K562 (cell line): ENCODE data around the gene GLP1R. TPM values are rescaled to one million over a fixed set of nuclear protein-coding genes. Genes with fewer than 3 reads are reported as not detected.
A peak's percentile ranks its signal among the peaks of the same experiment; 100 is the strongest.

ENCODE experiments used
- BCL6 ChIP-seq: fragments of 250-450 bp; sonication (Bioruptor Pico); IDR thresholded peaks from 2 replicates; pipeline ENCODE4 v1.4.0; 2020
- BMI1 ChIP-seq: fragments of 150-350 bp; IDR thresholded peaks from 2 replicates; pipeline ENCODE4 v1.6.1; 2014; ENCODE audit warnings: low read length
- CBFA2T3 ChIP-seq: fragments of 450-650 bp; IDR thresholded peaks from 2 replicates; pipeline ENCODE4 v1.6.1; 2017
- EHMT2 ChIP-seq: fragments of 450-650 bp; IDR thresholded peaks from 2 replicates; pipeline ENCODE4 v1.6.1; 2018; ENCODE audit warnings: antibody characterized with exemption
- MAFG ChIP-seq: fragments of 450-650 bp; conservative IDR thresholded peaks from 2 replicates; pipeline ENCODE4 v1.6.1; 2016; ENCODE audit warnings: missing genetic modification characterization, missing compliant biosample characterization
- NFIC ChIP-seq: fragments of 450-650 bp; IDR thresholded peaks from 2 replicates; pipeline ENCODE4 v1.6.1; 2017; ENCODE audit warnings: mild to moderate bottlenecking, inconsistent platforms
- NRF1 ChIP-seq, 2 experiments: fragments of 450-650 bp; IDR thresholded peaks in 1 of 2; conservative IDR thresholded peaks in 1 of 2; 2 replicates each; pipeline ENCODE4 v1.6.1; 2014; ENCODE audit warnings: mild to moderate bottlenecking in 2 of 2
- RBBP5 ChIP-seq: fragments of 200-600 bp; sonication (generic); IDR thresholded peaks from 2 replicates; pipeline ENCODE4 v1.6.1; 2012; ENCODE audit warnings: borderline replicate concordance, mild to moderate bottlenecking, low read length, control low read depth, inconsistent platforms; ENCODE audit not compliant: insufficient read depth, poor library complexity, severe bottlenecking
- TCF7L2 ChIP-seq: fragments of 150-350 bp; IDR thresholded peaks from 2 replicates; pipeline ENCODE4 v1.6.1; 2016; ENCODE audit warnings: low read depth, mild to moderate bottlenecking, low read length, moderate library complexity
- polyA plus RNA-seq, 8 experiments: library from polyadenylated mRNA; depleted of rRNA in 4 of 8; stranded (reverse) in 5 of 8; unstranded in 3 of 8; fragments of >200 nt; fragmentation: Nextera tagmentation in 2 of 8; fragmentation: Illumina TruSeq in 1 of 8; extraction: Ambion mirVana in 2 of 8; extraction: Trizol in 1 of 8; gene quantifications; 2 replicates each; pipeline versions ENCODE4 v1.2.1 to v1.2.3, GENCODE V29; 2011 to 2014; ENCODE audit warnings: inconsistent platforms in 1 of 8, missing spikeins in 1 of 8
- total RNA-seq, 7 experiments: library from RNA; depleted of rRNA in 6 of 7; stranded (reverse); fragments of >200 nt in 6 of 7; fragmentation: Illumina TruSeq in 2 of 7; extraction: Trizol in 2 of 7; gene quantifications; 2 replicates each; pipeline versions ENCODE4 v1.2.1 to v1.2.3, GENCODE V29; 2011 to 2021; ENCODE audit warnings: low replicate concordance in 1 of 7
- TF ChIP-seq, protein P1 (sequence below): sonication (generic); formaldehyde crosslinking; IDR thresholded peaks from 2 replicates; pipeline ENCODE4 v1.8.0; 2023; ENCODE audit warnings: mild to moderate bottlenecking, missing genetic modification reagents
- TF ChIP-seq, protein P2 (sequence below): sonication (generic); formaldehyde crosslinking; IDR thresholded peaks from 2 replicates; pipeline ENCODE4 v1.8.1; 2023; ENCODE audit warnings: missing genetic modification reagents, mild to moderate bottlenecking, borderline replicate concordance
- TF ChIP-seq, protein P3 (sequence below): sonication (generic); formaldehyde crosslinking; IDR thresholded peaks from 2 replicates; pipeline ENCODE4 v1.8.0; 2022; ENCODE audit warnings: mild to moderate bottlenecking, missing genetic modification reagents
- TF ChIP-seq, protein P4 (sequence below): fragments of 250-450 bp; sonication (Bioruptor Pico); IDR thresholded peaks from 2 replicates; pipeline ENCODE4 v1.5.0; 2022; ENCODE audit warnings: mild to moderate bottlenecking

GLP1R gene
- total and polyA plus RNA-seq, 9 of the 15 experiments (the other 6 are each of a cell fraction or from before 2014, with no cell fraction given): not detected

DNA sequence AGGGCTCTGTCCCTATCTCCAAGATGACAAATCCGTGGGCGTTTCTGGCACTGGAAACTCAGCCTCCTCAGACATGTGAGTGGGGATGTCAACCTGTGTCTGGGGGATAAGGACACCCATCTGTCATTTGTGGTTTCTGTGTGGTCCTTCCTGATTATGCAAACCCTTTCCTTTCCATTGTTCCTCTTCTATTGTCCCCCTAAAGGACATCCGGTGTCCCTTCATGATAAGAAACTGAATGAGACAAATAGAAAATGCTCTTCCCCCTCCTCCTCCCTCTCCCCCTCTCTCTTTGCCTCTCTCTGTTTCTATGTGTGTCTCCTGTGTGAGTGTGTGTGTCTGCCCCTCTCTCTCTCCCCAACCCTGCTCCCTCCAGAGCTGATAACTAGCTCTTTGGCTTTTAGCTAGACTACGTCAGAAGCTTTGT, 11.5 kb upstream of the GLP1R start (continued):
- TF ChIP-seq, protein P1, sequence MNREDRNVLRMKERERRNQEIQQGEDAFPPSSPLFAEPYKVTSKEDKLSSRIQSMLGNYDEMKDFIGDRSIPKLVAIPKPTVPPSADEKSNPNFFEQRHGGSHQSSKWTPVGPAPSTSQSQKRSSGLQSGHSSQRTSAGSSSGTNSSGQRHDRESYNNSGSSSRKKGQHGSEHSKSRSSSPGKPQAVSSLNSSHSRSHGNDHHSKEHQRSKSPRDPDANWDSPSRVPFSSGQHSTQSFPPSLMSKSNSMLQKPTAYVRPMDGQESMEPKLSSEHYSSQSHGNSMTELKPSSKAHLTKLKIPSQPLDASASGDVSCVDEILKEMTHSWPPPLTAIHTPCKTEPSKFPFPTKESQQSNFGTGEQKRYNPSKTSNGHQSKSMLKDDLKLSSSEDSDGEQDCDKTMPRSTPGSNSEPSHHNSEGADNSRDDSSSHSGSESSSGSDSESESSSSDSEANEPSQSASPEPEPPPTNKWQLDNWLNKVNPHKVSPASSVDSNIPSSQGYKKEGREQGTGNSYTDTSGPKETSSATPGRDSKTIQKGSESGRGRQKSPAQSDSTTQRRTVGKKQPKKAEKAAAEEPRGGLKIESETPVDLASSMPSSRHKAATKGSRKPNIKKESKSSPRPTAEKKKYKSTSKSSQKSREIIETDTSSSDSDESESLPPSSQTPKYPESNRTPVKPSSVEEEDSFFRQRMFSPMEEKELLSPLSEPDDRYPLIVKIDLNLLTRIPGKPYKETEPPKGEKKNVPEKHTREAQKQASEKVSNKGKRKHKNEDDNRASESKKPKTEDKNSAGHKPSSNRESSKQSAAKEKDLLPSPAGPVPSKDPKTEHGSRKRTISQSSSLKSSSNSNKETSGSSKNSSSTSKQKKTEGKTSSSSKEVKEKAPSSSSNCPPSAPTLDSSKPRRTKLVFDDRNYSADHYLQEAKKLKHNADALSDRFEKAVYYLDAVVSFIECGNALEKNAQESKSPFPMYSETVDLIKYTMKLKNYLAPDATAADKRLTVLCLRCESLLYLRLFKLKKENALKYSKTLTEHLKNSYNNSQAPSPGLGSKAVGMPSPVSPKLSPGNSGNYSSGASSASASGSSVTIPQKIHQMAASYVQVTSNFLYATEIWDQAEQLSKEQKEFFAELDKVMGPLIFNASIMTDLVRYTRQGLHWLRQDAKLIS (CRISPR knock-in tag): no peak
- TF ChIP-seq TCF7L2 (no peak), CBFA2T3 (peak; percentile 96), RBBP5 (no peak), NRF1 (conservative IDR thresholded peaks at IDR 0.05 in 1 of 2, IDR thresholded peaks at IDR 0.05 in 1 of 2) (no peak), BCL6 (CRISPR knock-in tag) (peak; percentile 69; the same call in 1 of the 2 replicates), BMI1 (no peak), NFIC (peak; percentile 81), EHMT2 (0 out of 2 replicates have a peak, but pooled peaks have one; percentile 47), MAFG (tag) (no peak)
- TF ChIP-seq, protein P2, sequence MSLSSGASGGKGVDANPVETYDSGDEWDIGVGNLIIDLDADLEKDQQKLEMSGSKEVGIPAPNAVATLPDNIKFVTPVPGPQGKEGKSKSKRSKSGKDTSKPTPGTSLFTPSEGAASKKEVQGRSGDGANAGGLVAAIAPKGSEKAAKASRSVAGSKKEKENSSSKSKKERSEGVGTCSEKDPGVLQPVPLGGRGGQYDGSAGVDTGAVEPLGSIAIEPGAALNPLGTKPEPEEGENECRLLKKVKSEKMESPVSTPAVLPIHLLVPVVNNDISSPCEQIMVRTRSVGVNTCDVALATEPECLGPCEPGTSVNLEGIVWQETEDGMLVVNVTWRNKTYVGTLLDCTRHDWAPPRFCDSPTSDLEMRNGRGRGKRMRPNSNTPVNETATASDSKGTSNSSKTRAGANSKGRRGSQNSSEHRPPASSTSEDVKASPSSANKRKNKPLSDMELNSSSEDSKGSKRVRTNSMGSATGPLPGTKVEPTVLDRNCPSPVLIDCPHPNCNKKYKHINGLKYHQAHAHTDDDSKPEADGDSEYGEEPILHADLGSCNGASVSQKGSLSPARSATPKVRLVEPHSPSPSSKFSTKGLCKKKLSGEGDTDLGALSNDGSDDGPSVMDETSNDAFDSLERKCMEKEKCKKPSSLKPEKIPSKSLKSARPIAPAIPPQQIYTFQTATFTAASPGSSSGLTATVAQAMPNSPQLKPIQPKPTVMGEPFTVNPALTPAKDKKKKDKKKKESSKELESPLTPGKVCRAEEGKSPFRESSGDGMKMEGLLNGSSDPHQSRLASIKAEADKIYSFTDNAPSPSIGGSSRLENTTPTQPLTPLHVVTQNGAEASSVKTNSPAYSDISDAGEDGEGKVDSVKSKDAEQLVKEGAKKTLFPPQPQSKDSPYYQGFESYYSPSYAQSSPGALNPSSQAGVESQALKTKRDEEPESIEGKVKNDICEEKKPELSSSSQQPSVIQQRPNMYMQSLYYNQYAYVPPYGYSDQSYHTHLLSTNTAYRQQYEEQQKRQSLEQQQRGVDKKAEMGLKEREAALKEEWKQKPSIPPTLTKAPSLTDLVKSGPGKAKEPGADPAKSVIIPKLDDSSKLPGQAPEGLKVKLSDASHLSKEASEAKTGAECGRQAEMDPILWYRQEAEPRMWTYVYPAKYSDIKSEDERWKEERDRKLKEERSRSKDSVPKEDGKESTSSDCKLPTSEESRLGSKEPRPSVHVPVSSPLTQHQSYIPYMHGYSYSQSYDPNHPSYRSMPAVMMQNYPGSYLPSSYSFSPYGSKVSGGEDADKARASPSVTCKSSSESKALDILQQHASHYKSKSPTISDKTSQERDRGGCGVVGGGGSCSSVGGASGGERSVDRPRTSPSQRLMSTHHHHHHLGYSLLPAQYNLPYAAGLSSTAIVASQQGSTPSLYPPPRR (CRISPR knock-in tag): 0 out of 2 replicates have a peak, but pooled peaks have one; percentile 32
- TF ChIP-seq, protein P3, sequence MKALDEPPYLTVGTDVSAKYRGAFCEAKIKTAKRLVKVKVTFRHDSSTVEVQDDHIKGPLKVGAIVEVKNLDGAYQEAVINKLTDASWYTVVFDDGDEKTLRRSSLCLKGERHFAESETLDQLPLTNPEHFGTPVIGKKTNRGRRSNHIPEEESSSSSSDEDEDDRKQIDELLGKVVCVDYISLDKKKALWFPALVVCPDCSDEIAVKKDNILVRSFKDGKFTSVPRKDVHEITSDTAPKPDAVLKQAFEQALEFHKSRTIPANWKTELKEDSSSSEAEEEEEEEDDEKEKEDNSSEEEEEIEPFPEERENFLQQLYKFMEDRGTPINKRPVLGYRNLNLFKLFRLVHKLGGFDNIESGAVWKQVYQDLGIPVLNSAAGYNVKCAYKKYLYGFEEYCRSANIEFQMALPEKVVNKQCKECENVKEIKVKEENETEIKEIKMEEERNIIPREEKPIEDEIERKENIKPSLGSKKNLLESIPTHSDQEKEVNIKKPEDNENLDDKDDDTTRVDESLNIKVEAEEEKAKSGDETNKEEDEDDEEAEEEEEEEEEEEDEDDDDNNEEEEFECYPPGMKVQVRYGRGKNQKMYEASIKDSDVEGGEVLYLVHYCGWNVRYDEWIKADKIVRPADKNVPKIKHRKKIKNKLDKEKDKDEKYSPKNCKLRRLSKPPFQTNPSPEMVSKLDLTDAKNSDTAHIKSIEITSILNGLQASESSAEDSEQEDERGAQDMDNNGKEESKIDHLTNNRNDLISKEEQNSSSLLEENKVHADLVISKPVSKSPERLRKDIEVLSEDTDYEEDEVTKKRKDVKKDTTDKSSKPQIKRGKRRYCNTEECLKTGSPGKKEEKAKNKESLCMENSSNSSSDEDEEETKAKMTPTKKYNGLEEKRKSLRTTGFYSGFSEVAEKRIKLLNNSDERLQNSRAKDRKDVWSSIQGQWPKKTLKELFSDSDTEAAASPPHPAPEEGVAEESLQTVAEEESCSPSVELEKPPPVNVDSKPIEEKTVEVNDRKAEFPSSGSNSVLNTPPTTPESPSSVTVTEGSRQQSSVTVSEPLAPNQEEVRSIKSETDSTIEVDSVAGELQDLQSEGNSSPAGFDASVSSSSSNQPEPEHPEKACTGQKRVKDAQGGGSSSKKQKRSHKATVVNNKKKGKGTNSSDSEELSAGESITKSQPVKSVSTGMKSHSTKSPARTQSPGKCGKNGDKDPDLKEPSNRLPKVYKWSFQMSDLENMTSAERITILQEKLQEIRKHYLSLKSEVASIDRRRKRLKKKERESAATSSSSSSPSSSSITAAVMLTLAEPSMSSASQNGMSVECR (CRISPR knock-in tag): no peak
- TF ChIP-seq, protein P4, sequence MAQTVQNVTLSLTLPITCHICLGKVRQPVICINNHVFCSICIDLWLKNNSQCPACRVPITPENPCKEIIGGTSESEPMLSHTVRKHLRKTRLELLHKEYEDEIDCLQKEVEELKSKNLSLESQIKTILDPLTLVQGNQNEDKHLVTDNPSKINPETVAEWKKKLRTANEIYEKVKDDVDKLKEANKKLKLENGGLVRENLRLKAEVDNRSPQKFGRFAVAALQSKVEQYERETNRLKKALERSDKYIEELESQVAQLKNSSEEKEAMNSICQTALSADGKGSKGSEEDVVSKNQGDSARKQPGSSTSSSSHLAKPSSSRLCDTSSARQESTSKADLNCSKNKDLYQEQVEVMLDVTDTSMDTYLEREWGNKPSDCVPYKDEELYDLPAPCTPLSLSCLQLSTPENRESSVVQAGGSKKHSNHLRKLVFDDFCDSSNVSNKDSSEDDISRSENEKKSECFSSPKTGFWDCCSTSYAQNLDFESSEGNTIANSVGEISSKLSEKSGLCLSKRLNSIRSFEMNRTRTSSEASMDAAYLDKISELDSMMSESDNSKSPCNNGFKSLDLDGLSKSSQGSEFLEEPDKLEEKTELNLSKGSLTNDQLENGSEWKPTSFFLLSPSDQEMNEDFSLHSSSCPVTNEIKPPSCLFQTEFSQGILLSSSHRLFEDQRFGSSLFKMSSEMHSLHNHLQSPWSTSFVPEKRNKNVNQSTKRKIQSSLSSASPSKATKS (CRISPR knock-in tag): no peak
